ENCODE data around the gene SLC44A1. TPM values are rescaled to one million over a fixed set of nuclear protein-coding genes. Genes with fewer than 3 reads are reported as not detected.
"Not testable (repeated sequence)": the region's sequence is repeated elsewhere in the genome, so short reads cannot be mapped to it uniquely, and the experiment has no call there.

Gene SLC44A1
- total RNA-seq, 1 donor from 2014 or later: 16.5 TPM

- Histone ChIP-seq H3K27me3 (ENCODE audit: control insufficient read depth, insufficient read depth, low read length) (no peaks in the 10 kb centered on the region), H3K4me3 (ENCODE audit: low read depth, low read length) (no peak overlapping the region), H3K36me3 (ENCODE audit: control insufficient read depth, insufficient read depth, low read length) (no peaks in the 10 kb centered on the region)
- no peak for TF ChIP-seq CTCF (IDR thresholded peaks at IDR 0.05; ENCODE audit: insufficient read depth, low read length, poor library complexity, severe bottlenecking)
- no peak for DNase-seq (ENCODE audit: low read depth)
Observed at GRCh38 chr9:105264380-105264779, 19.9 kb downstream of the SLC44A1 start.

- not testable (repeated sequence) for H3K36me3 ChIP-seq (ENCODE audit: control insufficient read depth, insufficient read depth, low read length); DNase-seq (ENCODE audit: low read depth); H3K27me3 ChIP-seq (ENCODE audit: control insufficient read depth, insufficient read depth, low read length); H3K4me3 ChIP-seq (ENCODE audit: low read depth, low read length)
Observed at GRCh38 chr9:105268254-105268653, 23.8 kb downstream of the SLC44A1 start.

GRCh38 chr9:105269593-105269992, 25.1 kb downstream of the SLC44A1 start:
- TF ChIP-seq CTCF (IDR thresholded peaks at IDR 0.05; ENCODE audit: insufficient read depth, low read length, poor library complexity, severe bottlenecking): no peak
- Histone ChIP-seq H3K27me3 (ENCODE audit: control insufficient read depth, insufficient read depth, low read length) (no peaks in the 10 kb centered on the region), H3K36me3 (ENCODE audit: control insufficient read depth, insufficient read depth, low read length) (no peaks in the 10 kb centered on the region), H3K4me3 (ENCODE audit: low read depth, low read length) (no peak overlapping the region)
- no peak for DNase-seq (ENCODE audit: low read depth)

- no peak for DNase-seq (ENCODE audit: low read depth)
- H3K36me3 ChIP-seq (ENCODE audit: control insufficient read depth, insufficient read depth, low read length): no peaks in the 10 kb centered on the region
- no peaks in the 10 kb centered on the region for H3K27me3 ChIP-seq (ENCODE audit: control insufficient read depth, insufficient read depth, low read length)
- no peak for TF ChIP-seq CTCF (IDR thresholded peaks at IDR 0.05; ENCODE audit: insufficient read depth, low read length, poor library complexity, severe bottlenecking)
- no peak overlapping the region for H3K4me3 ChIP-seq (ENCODE audit: low read depth, low read length)
Observed at GRCh38 chr9:105270711-105271110, 26.3 kb downstream of the SLC44A1 start.

GRCh38 chr9:105273731-105274130, 29.3 kb downstream of the SLC44A1 start:
- DNase-seq (ENCODE audit: low read depth): no peak
- no peak overlapping the region for H3K4me3 ChIP-seq (ENCODE audit: low read depth, low read length)
- no peaks in the 10 kb centered on the region for H3K36me3 ChIP-seq (ENCODE audit: control insufficient read depth, insufficient read depth, low read length)
- H3K27me3 ChIP-seq (ENCODE audit: control insufficient read depth, insufficient read depth, low read length): no peaks in the 10 kb centered on the region
- no peak for TF ChIP-seq CTCF (IDR thresholded peaks at IDR 0.05; ENCODE audit: insufficient read depth, low read length, poor library complexity, severe bottlenecking)

- no peak for DNase-seq (ENCODE audit: low read depth)
- Histone ChIP-seq H3K36me3 (ENCODE audit: control insufficient read depth, insufficient read depth, low read length) (no peaks in the 10 kb centered on the region), H3K4me3 (ENCODE audit: low read depth, low read length) (no peak overlapping the region), H3K27me3 (ENCODE audit: control insufficient read depth, insufficient read depth, low read length) (no peaks in the 10 kb centered on the region)
- TF ChIP-seq CTCF (IDR thresholded peaks at IDR 0.05; ENCODE audit: insufficient read depth, low read length, poor library complexity, severe bottlenecking): no peak
Observed at GRCh38 chr9:105275111-105275510, 30.7 kb downstream of the SLC44A1 start.
